GM20431 (cell line): Measurements from ENCODE around the gene UBASH3B.

Experiments
- in situ Hi-C: fragments of 300-500 bp; cut with MseI, MboI; formaldehyde crosslinking; loops from one replicate; pipeline ENCODE4 v1.15.0; 2020; ENCODE audit warnings: low sequenced_read_pairs; ENCODE audit not compliant: unreplicated experiment

Gene UBASH3B

GRCh38 chr11:122646549-122647340, 8.8 kb upstream of the UBASH3B start:
- in situ Hi-C loops = no loop called here

- in situ Hi-C loops = no loop called here
These were observed 7.7 kb upstream of the UBASH3B start for GRCh38 chr11:122647736-122648275.

GRCh38 chr11:122649116-122649515, 6.4 kb upstream of the UBASH3B start:
- in situ Hi-C loops = no loop called here

- in situ Hi-C loops = no loop called here
These were observed 4.9 kb upstream of the UBASH3B start for GRCh38 chr11:122650619-122651018.

GRCh38 chr11:122652495-122652894, 3.0 kb upstream of the UBASH3B start:
- in situ Hi-C loops = no loop called here

- in situ Hi-C loops = no loop called here
These were observed 1.5 kb upstream of the UBASH3B start for GRCh38 chr11:122653916-122654585.

- in situ Hi-C loops = no loop called here
These were observed 630 bp downstream of the UBASH3B start for GRCh38 chr11:122656073-122656630.

GRCh38 chr11:122656631-122657101, 1.1 kb downstream of the UBASH3B start:
- in situ Hi-C loops = no loop called here

- in situ Hi-C loops = no loop called here
These were observed 4.4 kb downstream of the UBASH3B start for GRCh38 chr11:122659676-122660554.

GRCh38 chr11:122661182-122661945, 5.8 kb downstream of the UBASH3B start:
- in situ Hi-C loops = no loop called here

- in situ Hi-C loops = no loop called here
These were observed 7.7 kb downstream of the UBASH3B start for GRCh38 chr11:122663056-122663740.

GRCh38 chr11:122663764-122664163, 8.2 kb downstream of the UBASH3B start:
- in situ Hi-C loops = no loop called here

GRCh38 chr11:122664188-122664587, 8.7 kb downstream of the UBASH3B start:
- in situ Hi-C loops = no loop called here

- in situ Hi-C loops = no loop called here
These were observed 10.3 kb downstream of the UBASH3B start for GRCh38 chr11:122665861-122666260.

GRCh38 chr11:122666743-122667142, 11.2 kb downstream of the UBASH3B start:
- in situ Hi-C loops = no loop called here

GRCh38 chr11:122668562-122669090, 13.1 kb downstream of the UBASH3B start:
- in situ Hi-C loops = no loop called here

- in situ Hi-C loops = no loop called here
These were observed 14.6 kb downstream of the UBASH3B start for GRCh38 chr11:122670131-122670530.

- in situ Hi-C loops = no loop called here
These were observed 15.9 kb downstream of the UBASH3B start for GRCh38 chr11:122671400-122671891.
